GM12878 (cell line): ENCODE data around the gene B3GNT3. TPM values are rescaled to one million over a fixed set of nuclear protein-coding genes. Genes with fewer than 3 reads are reported as not detected.

Experiments
- HDAC2 ChIP-seq: fragments of 200-600 bp; sonication (generic); IDR thresholded peaks from 2 replicates; pipeline ENCODE4 v1.6.1; 2017
- TBL1XR1 ChIP-seq: IDR thresholded peaks from 2 replicates; pipeline ENCODE4 v1.6.1; 2012; ENCODE audit warnings: low read depth, low read length, improper control_type of control experiment
- WRNIP1 ChIP-seq: IDR thresholded peaks from 2 replicates; pipeline ENCODE4 v1.6.1; 2011; ENCODE audit warnings: low read depth, low read length, improper control_type of control experiment, borderline replicate concordance
- ZBTB40 ChIP-seq: fragments of 450-650 bp; IDR thresholded peaks from 2 replicates; pipeline ENCODE4 v1.6.1; 2016; ENCODE audit warnings: mild to moderate bottlenecking, moderate library complexity, borderline replicate concordance
- ZNF384 ChIP-seq: IDR thresholded peaks from 2 replicates; pipeline ENCODE4 v1.6.1; 2012; ENCODE audit warnings: low read depth, mild to moderate bottlenecking, low read length, improper control_type of control experiment, borderline replicate concordance
- polyA plus RNA-seq, 11 experiments: library from polyadenylated mRNA; depleted of rRNA in 4 of 11; unstranded in 6 of 11; stranded (reverse) in 5 of 11; fragments of >200 nt; fragmentation: Nextera tagmentation in 4 of 11; fragmentation: Illumina TruSeq in 1 of 11; extraction: Ambion mirVana in 4 of 11; extraction: Trizol in 1 of 11; gene quantifications; 1 replicate in 1 of 11; 2 replicates in 10 of 11; pipeline versions ENCODE4 v1.2.1 to v1.2.3, GENCODE V29; 2011 to 2016; ENCODE audit warnings: inconsistent platforms in 2 of 11, missing spikeins in 2 of 11, low read depth in 1 of 11
- total RNA-seq, 4 experiments: library from RNA; depleted of rRNA in 3 of 4; stranded (reverse); fragments of >200 nt in 3 of 4; fragmentation: Illumina TruSeq in 1 of 4; extraction: Trizol in 1 of 4; gene quantifications; 2 replicates each; pipeline versions ENCODE4 v1.2.1 to v1.2.3, GENCODE V29; 2013 to 2021

Gene B3GNT3
- total and polyA plus RNA-seq, 10 of the 15 experiments (the other 5 are each of a cell fraction or from before 2014, with no cell fraction given), result not detected

GRCh38 chr19:17855280-17856152, 60.6 kb downstream of the B3GNT3 start (continued):
- TF ChIP-seq ZBTB40 (no peak), WRNIP1 (no peak), TBL1XR1 (no peak), ZNF384 (no peak), HDAC2 (no peak)
